AG08395 (cell line): ENCODE results near the gene ABCC12.

ENCODE experiments used
- DNase-seq: peaks from one replicate; pipeline ENCODE4 v3.0.0; 2012; ENCODE audit warnings: mixed read lengths, low spot score

The ABCC12 gene

DNA sequence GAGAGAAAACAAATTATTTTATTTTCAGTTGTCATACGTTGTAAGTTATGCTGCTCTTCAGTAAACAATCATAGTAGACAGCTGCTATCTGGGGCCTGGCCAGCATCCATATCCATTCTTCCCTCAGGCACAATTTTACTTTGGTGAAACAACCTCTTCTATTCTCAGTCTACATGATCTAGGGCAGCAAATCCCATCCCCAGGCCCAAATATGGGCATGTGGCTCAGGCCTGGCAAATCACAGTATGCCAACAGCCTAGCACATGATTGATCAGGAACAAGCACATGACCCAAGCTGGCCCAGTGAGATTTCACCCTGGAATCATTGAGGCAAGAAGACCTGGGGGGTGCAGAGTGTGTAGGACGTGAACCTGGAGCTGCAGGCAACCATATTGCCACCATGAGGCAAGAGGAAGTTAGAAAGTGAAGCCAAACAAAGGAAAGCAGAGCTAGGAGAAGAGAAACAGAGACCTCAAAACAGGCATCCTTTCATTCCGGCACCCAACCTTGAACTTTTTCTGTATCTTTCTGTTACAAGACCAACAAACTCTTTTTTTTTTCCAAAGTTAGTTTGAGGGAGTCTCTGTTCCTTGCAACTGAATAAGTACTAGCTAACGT is 10.3 kb upstream of the ABCC12 start:
- no peak for DNase-seq

- DNase-seq = peak; percentile 89
These were observed 9.3 kb upstream of the ABCC12 start for GRCh38 chr16:48164907-48165715.

DNA sequence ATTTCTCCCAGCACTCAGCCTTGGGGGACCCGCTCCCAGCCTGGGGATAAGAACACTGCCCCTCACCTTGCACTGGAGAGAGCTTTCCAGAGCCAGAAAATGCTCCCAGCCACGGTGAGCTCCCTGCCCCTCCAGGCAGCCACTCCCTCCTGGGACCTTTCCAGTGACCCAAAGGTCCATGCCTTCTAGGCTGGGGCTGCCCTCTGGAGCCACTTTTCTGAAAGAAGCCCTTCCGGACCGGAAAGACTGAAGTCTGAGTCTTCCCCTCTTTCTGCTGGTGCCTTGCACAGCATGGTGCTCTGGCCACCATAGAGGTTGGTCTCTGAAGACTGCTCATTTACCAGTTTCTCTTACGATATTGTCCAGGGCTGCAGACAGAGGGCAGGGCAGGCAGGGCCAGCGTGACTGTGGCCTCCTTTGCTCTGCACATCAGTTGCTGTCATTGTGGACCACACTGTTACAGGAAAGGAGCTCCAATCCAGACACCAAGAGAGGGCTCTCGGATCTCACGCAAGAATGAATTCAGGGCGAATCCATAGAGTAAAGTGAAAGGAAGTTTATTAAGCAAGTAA is 7.1 kb upstream of the ABCC12 start:
- no peak for DNase-seq

- DNase-seq = no peak
These were observed 6.1 kb upstream of the ABCC12 start for GRCh38 chr16:48161906-48162305.

- no peak for DNase-seq
These were observed 4.8 kb upstream of the ABCC12 start for GRCh38 chr16:48160575-48160974.

DNA sequence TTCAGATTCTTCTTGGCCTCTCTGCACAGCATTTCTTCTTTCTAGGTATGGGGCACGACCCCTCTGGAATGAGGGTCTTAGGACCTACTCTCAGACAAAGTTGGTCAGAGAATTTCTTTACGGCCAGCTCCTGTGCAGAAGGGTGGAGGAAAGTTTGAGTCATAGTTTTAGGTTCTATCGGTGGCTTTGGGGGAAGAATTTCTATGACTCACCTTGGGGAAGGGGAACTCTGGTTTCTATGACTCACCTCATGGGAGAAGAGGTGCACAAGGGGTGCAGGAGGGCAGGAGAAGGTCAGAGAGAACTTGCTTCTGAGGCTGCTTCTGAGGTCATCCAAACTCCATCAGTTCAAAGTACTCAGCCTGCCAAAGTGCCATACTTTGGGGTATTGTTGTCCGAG is 2.5 kb upstream of the ABCC12 start:
- DNase-seq = peak; percentile 24

DNA sequence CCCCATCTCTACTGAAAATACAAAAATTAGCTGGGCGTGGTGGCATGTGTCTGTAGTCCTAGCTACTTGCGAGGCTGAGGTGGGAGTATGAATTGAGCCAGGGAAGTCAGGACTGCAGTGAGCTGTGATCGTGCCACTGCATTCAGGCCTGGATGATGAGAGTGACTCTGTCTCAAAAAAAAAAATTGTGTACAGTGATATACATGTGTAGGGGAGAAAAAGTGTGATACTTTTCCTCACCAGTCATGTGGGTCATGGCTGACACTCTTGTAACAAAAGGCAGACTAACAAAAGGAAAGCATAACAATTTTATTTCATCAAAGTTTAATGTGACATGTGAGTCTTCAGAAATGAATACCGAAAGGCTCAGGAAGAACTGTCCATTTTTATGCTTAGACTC is 2.0 kb upstream of the ABCC12 start:
- DNase-seq = no peak

GRCh38 chr16:48157302-48157701 is 1.5 kb upstream of the ABCC12 start:
- no peak for DNase-seq

DNA sequence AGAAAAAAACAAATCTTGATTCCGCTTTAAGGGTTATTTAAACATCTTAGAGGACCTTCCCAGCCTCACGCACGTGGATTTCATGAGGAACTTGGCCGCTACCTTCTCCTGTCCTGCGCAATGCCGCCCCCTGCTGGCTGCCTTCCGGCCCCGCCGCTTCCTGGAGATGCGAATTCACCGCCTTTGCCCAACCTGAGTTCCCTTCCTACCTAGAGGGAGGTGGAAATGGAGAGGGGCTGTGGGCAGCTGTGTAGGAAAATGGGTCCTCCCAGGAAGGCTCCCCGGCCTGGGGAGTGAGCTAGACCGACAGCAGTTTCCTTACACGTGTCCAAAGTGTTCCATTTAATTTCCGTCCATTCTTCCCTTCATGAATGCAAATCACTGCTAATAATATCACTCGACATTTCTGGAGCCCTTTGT is 1.0 kb upstream of the ABCC12 start:
- DNase-seq = peak; percentile 82

DNA sequence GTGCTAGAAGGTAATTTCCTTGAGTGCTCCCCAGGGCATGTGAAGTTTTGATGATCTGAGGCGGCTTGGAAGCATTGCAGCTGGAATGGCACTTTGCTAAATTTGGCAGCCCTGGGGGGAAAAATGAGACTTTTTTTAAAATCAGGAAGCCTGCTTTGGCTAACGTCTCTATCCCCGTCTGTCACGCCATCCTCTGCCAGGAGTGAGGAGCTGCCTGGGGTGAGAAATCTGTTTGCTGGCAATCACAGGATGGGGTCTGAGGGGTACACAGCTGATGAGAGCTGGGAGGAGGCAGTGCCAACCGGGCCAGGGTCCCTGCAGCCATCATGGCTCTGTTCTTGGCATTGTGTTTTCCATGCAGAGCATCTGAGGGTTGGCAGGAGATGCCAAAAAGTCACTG is 2.0 kb downstream of the ABCC12 start:
- DNase-seq = no peak

DNA sequence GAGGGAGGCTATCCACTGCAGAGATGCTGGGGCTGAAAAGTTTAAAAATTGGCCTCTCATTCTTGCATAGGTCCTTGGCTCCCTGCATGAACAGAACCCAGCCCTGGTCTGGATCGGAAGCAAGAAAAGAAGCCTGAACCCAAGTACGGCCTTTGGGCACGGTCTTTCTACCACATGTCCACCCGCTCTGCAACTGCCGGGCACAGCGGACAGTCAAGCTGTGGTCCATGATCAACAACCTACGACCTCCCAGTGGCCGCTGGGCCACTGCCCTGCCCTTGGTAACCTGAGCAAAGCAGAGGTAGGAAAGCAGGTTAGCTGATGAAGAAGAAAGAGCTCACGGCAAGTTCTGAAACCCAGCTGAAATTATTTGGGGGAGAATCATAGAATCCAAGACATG is 3.6 kb downstream of the ABCC12 start:
- DNase-seq = no peak

DNA sequence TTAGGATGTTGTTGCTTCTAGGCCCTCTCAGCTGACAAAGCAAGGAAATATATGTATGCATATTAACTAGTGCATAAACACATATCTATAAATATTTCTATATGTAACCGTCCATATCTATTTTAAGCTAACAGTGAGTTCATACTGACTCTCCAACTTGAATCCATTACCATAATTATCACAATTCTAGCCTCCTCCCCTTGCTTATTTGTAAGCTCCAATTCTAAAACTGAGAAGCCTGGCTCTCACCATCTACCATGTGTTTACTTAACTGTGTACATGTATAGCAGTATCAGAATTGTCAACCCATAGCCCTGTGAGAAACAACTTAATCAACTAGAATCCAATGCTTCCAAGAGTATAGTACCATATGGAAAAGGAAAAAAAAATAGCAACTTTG is 5.1 kb downstream of the ABCC12 start:
- no peak for DNase-seq

DNA sequence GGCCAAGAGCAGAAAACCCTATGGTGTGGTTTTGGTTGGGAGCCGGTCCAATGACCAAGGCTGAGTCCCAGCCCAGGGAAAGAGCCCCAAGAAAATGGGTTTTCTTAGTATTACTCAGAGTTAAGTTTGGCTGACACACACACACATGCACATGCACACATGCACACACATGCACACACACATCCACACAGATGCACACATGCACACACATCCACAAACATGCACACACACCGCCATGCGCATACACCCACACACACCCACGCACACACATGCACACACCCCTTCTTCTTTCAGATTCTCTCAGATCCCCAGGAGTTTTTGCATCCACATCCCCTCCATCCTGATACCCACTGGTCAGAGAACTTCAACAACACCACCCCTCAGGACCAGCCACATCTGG is 9.1 kb downstream of the ABCC12 start:
- no peak for DNase-seq

GRCh38 chr16:48146131-48146530 is 9.7 kb downstream of the ABCC12 start:
- no peak for DNase-seq

- no peak for DNase-seq
These were observed 11.9 kb downstream of the ABCC12 start for GRCh38 chr16:48143812-48144368.

- no peak for DNase-seq
These were observed 15.0 kb downstream of the ABCC12 start for GRCh38 chr16:48140821-48141220.

GRCh38 chr16:48139517-48139916 is 16.3 kb downstream of the ABCC12 start:
- DNase-seq = no peak

GRCh38 chr16:48138543-48138942 is 17.2 kb downstream of the ABCC12 start:
- DNase-seq = no peak

DNA sequence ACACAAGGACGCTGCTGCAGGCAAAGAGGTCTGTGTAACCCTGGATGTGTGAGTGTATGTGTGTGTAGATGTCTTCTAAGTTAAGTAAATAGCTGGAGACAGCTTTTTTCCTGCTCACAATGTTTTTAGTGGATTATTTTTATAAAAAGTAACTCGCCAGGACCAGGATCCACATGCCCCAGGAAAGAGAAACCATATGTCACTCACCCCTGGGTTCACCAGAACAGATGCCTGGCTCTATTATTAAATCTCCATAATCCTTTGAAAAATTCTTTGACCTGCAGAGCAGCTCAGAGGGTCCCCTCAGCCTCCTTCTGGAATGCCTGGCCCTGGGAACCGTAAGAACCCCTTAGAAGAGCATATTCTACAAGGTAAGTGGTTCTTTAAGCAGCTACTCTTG is 18.0 kb downstream of the ABCC12 start:
- DNase-seq = no peak

DNA sequence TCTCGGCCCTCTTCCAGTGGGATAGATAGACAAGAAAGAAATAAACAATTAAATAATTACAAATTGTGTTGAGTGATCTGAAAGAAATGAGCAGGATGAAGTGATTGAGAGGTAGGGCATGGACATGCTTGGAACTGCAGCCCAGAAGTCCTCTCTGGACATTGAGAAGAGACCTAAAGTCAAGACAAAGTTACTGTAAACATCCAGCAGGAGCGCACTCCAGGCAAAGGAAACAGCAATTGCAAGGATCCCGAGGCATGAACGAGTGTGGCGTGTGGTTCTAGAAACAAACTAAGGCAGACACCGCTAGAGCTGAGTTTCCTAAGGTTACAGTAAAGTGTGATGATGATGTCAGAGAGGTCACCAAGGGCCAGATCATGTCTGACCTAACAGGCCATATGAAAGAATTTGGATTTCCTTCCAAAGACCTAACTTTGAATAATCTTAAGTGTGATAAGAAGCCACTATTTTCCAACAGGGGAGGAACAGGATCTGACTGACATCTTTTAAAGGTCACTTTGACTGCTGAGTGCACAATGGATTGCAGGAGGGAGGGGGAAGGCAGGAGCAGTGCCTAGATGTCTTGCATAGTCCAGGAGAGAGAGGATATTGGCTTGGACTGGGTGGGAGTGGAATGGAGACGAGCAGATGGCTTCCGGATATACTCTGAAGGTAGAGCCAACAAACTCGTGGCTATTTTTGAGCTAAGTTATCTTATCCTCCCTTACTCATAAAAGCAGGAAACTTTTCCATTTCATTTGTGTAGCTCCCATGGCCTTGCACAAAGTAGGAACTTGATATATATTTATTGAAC is 19.0 kb downstream of the ABCC12 start:
- DNase-seq = no peak

DNA sequence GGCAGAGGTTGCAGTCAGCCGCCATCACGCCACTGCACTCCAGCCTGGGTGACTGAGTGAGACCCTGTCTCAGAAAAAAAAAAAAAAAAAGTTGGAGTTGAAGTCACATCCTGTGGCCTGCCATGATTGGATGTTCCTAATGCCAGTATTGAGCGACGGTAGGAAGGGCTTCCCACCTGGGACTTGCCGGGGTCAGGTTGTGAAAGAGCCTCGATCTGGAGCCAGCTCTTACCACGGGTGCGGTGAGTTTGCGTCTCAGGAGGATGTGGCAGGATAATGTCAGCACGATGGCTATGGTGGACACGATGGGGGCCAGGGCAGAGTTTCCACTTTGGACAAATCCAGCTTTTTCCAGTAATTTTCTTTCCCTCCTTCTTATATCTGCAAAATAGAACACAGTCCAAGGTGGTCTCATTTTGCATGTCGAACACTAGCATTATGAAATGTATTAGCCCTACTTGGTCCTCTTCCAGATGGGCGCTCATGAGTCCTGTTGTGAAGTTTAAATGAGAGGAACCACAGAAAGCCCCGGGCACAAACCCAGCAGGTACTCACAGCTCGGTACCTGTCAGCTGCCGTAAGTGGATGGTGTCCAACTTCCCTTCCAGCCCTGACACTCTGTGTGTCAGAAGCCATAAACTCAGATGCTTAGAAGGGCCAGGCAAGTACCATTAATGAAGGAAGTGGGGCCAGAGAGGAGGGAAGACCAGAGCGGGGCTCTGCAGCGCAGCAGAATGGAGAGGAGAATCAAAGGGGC is 22.2 kb downstream of the ABCC12 start:
- no peak for DNase-seq

GRCh38 chr16:48132696-48133095 is 23.1 kb downstream of the ABCC12 start:
- DNase-seq = no peak
